ENCODE measurements around the gene ZNF626. TPM values are rescaled to one million over a fixed set of nuclear protein-coding genes. Genes with fewer than 3 reads are reported as not detected.
"Not testable (repeated sequence)": the region's sequence is repeated elsewhere in the genome, so short reads cannot be mapped to it uniquely, and the experiment has no call there.

Gene ZNF626
- 13.0 and 13.5 TPM in 2 replicates for total RNA-seq (2014; rRNA removed; shearing (Covaris generic))

DNA sequence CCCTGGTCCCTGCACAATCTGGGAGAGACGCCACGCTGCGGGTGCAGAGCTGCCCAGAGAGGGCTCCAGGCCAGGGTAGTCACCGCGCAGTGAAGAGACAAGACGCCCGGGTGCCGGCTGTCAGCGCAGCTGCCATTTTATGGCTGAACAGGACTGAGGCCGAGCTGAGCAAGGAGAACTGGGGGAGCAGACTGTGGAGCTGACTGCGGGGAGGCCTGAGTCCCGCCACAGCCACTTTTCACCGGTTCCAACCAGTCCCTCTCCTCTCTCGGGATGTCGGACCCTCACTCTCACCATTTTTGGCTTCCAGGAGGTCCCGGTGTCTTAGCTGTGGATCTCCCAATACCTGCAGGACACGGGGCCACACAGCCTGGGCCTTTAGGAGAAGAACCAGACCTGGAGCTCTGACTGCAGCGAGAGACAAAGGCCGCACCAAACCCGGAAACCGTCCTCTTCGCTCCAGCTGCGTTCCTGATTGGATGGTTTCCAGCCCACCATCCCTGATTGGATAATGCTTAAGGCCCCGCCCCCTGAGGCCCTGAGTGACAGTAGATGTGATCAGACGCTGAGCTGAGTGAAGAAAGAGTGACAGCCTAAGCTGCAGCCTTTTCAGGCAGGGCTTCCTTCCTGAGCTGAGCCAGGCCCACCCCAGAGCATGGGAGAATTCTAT, at the start of gene ZNF626:
TSS of gene ZNF626 (minus strand) at position 422 of the 670 bp plus-strand sequence. CDS start at position 297, 125 bp downstream.
- Histone ChIP-seq H3K9me3 (replicated peaks) (no peaks in the 10 kb centered on the region; the same call in none of the 2 replicates), H3K4me1 (no peaks in the 10 kb centered on the region), H3K36me3 (peaks cover 33% of the 10 kb centered on the region), H3K4me3 (peak within 1 kb of the TSS; percentile 84), H3K27ac (peak within 1 kb of the TSS; percentile 80), H3K27me3 (no peaks in the 10 kb centered on the region)
- DNase-seq, result peak; percentile 95 to 98

DNA sequence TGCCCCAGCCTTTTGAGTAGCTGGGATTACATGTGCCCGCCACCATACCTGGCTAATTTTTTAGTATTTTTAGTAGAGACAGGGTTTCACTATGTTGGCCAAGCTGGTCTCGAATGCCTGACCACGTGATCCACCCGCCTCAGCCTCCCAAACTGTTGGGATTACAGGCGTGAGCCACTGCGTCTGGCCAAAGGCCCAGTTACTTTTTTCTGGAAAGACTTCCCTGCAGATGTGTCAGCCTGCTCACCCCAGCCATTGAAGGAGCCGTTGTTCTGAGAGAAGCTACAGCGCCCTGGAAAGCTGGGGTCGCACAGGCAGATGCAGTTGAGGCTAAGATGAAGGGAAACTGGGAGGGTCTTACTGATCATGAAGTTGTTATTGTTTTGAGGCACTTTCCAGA, 7.9 kb upstream of the ZNF626 start:
- Histone ChIP-seq H3K9me3 (replicated peaks) (no peaks in the 10 kb centered on the region), H3K27me3 (no peaks in the 10 kb centered on the region), H3K4me3 (no peak overlapping the region), H3K27ac (no peak overlapping the region), H3K4me1 (no peaks in the 10 kb centered on the region), H3K36me3 (no peaks in the 10 kb centered on the region)
- no peak for DNase-seq

DNA sequence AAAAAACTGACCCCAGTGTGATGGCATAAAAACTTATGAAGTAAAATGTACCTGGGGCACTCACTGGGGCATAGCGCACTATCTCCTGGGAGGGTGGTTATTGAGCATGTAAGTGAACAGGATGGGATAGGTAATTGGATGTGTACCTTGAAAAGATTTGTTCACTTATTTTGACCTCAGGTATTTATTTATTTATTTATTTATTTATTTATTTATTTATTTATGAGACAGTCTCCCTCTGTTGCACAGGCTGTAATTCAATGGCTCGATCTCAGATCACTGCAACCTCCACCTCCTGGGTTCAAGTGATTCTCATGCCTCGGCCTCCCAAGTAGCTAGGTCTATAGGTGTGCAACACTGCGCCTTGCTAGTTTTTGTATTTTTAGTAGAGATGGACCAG, 5.9 kb upstream of the ZNF626 start:
- Histone ChIP-seq H3K4me3 (no peak overlapping the region), H3K4me1 (no peaks in the 10 kb centered on the region), H3K27me3 (no peaks in the 10 kb centered on the region), H3K36me3 (no peaks in the 10 kb centered on the region), H3K27ac (no peak overlapping the region), H3K9me3 (replicated peaks) (no peaks in the 10 kb centered on the region)
- no peak for DNase-seq

DNA sequence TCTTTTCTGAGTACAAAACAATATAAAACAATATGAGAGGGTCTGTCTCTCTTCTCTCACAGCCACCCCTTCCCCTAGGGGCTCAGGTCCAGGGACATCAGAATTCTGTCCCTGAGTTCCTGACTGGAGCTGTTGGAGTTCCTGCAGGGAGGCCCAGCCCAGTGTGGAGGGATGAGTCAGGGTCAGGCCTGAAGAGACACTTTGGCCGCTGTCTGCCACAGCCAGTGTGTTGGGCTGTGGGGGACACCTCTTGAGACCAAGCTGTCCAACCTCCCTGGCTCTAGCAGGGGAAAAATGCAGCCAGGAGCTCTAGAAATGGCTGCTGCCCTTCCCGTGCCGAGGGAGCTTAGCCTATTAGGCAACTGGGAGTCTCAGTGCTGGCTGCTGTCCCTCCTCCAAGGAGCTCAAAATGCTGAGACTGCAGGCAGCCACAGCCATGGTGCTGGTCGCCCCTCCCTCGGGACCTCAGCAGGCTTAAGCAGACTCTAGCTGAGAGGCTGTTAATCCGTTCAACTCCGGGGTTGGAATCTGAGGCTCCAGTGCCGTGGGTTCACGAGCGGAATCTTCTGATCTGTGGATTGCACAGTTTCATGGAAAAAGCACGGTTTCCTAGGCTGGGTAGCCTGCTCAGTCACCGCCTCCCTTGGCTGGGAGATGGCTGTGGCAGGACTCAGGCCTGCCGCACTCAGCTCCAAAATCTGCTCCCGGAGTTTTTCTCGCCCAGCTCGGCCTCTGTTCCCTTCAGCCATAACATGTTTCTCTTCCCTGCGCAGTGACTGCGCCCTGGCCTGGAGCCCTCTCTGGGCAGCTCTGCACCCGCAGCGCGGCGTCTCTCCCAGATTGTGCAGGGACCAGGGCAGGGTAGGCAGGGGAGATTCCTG, 3.8 kb upstream of the ZNF626 start:
- Histone ChIP-seq H3K27ac (no peak overlapping the region), H3K4me3 (peak overlapping the region; percentile 49), H3K27me3 (no peaks in the 10 kb centered on the region), H3K36me3 (peaks cover 4% of the 10 kb centered on the region), H3K9me3 (replicated peaks) (no peaks in the 10 kb centered on the region; the same call in 1 of the 2 replicates), H3K4me1 (no peaks in the 10 kb centered on the region)
- DNase-seq, result peak; percentile 43 to 58

DNA sequence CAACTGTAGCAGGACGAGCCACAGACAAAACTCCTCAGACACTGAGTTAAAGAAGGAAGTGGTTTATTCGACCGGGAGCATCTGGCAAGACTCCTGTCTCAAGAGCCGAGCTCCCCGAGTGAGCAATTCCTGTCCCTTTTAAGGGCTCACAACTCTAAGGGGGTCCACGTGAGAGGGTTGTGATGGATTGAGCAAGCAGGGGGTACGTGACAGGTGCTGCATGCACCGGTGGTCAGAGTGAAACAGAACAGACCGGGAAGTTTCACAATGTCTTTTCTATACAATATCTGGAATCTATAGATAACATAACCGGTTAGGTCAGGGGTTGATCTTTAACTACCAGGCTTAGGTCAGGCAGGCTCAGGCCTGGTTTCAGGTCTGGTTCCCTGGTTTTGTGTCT, 3.1 kb upstream of the ZNF626 start:
- not testable (repeated sequence) for DNase-seq; H3K27me3 ChIP-seq; H3K27ac ChIP-seq; H3K4me3 ChIP-seq; H3K9me3 ChIP-seq (replicated peaks); H3K4me1 ChIP-seq
- H3K36me3 ChIP-seq, result peaks cover 11% of the 10 kb centered on the region

DNA sequence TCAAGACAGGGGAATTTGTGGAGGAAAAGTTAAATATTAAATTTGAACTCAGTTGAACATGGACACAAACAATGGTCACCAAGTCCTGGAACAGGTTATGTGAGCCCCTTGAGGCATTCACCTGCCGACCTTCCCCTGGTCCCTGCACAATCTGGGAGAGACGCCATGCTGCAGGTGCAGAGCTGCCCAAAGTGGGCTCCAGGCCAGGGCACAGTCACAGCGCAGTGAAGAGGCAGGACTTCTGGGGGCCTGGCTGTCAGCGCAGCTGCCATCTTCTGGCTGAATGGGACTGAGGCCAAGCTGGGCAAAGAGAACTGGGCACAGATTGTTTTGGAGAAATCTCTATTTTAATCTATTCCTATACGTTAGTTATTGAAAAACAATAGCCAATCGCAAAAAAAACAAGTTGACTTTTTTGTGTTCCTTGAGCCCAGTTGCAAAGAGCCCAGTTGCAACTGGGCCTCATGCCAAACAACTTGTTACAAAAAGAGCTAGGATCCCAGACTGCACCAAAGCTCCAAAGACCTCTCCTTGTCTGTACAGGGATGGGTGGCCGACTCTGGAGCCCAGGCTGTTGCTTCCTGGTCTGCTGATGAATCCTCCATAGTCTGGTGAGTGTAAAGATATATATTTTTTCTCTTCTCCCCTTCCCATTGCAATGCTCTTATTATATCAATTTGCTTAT, 1.2 kb upstream of the ZNF626 start:
- no peaks in the 10 kb centered on the region; the same call in 1 of the 2 replicates for H3K9me3 ChIP-seq (replicated peaks)
- no peaks in the 10 kb centered on the region for H3K27me3 ChIP-seq
- no peak overlapping the region for H3K4me3 ChIP-seq
- H3K27ac ChIP-seq, result no peak overlapping the region
- no peaks in the 10 kb centered on the region for H3K4me1 ChIP-seq
- peaks cover 26% of the 10 kb centered on the region for H3K36me3 ChIP-seq
- DNase-seq, result no peak

DNA sequence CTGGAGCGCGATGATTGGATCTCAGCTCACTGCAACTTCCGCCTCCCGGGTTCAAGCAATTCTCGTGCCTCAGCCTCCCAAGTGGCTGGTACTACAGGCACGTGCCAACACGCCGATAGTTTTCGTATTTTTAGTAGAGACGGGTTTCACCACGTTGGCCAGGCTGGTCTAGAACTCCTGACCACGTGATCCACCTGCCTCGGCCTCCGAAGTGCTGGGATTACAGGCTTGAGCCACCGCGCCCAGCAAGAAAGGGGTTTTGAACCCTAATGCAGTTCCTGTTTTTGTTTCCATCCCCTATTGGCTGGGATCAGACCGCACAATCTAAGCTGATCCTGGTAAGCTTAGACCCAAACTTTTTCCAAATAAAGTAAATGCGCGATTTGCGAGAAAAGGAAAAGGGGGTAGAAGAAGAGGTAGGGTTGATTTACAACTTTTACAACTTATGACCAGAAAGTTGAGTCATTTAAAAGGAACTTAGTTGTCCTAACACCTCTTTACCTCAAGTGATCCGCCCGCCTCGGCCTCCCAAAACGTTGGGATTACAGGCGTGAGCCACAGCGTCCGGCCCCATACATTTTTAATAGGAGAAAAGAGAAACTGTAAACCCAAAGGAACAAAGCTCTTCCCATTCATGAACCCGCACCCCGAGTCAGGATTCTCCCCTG, 764 bp downstream of the ZNF626 start:
- peaks cover 33% of the 10 kb centered on the region for H3K36me3 ChIP-seq
- DNase-seq, result no peak
- H3K27ac ChIP-seq, result peak overlapping the region; percentile 80
- H3K27me3 ChIP-seq, result no peaks in the 10 kb centered on the region
- H3K4me3 ChIP-seq, result peak overlapping the region; percentile 84
- H3K4me1 ChIP-seq, result no peaks in the 10 kb centered on the region
- no peaks in the 10 kb centered on the region; the same call in none of the 2 replicates for H3K9me3 ChIP-seq (replicated peaks)

DNA sequence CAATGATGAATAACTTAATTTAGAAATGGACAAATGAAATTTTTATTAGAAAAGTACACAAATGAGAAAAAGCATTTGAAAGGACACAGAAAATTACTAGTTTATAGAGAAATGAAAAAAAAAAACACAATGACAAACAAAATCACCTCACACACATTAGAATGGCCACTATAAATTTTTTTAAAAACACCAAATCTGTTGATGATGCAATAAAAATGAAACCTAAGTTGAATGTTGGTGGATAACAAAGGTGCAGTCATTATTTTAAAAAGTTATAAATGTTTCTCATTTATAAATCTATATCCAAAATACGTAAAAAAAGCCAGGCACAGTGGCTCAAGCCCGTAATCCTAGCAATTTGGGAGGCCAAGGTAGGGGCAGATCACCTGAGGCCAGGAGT, 20.8 kb downstream of the ZNF626 start:
- Histone ChIP-seq H3K27ac (no peak overlapping the region), H3K36me3 (peaks cover 31% of the 10 kb centered on the region), H3K4me3 (no peak overlapping the region), H3K27me3 (no peaks in the 10 kb centered on the region), H3K9me3 (replicated peaks) (peaks cover 8% of the 10 kb centered on the region), H3K4me1 (no peaks in the 10 kb centered on the region)
- DNase-seq, result no peak

DNA sequence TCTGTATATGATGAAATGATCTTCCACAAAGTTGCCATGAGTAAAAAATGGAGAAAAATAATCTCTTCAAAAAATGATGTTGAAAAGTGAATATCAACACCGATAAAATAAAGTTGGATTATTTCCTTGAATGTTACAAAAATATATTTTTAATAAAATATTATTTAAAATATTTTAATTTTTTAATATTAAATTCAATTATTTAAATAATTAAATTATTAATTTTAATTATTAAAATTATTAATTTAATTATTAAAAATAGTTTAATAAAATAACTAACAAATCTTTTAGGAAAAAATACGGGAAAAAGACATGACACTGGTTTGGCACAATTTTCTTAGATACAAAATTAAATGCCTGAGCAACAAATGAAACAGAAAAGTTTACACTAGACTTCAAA, 21.3 kb downstream of the ZNF626 start:
- peaks cover 8% of the 10 kb centered on the region for H3K9me3 ChIP-seq (replicated peaks)
- DNase-seq, result no peak
- H3K36me3 ChIP-seq, result peaks cover 32% of the 10 kb centered on the region
- H3K27me3 ChIP-seq, result no peaks in the 10 kb centered on the region
- H3K27ac ChIP-seq, result no peak overlapping the region
- no peak overlapping the region for H3K4me3 ChIP-seq
- H3K4me1 ChIP-seq, result no peaks in the 10 kb centered on the region

DNA sequence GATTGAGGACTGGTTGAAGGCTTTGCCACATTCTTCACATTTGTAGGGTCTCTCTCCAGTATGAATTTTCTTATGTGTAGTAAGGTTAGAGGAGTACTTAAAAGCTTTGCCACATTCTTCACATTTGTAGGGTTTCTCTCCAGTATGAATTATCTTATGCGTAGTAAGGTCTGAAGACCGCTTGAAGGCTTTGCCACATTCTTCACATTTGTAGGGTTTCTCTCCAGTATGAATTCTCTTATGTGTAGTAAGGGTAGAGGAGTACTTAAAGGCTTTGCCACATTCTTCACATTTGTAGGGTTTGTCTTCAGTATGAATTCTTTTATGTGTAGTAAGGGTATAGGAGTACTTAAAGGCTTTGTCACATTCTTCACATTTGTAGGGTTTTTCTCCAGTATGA, 36.8 kb downstream of the ZNF626 start:
- H3K27me3 ChIP-seq, DNase-seq, H3K4me1 ChIP-seq, H3K36me3 ChIP-seq, H3K4me3 ChIP-seq, H3K27ac ChIP-seq: not testable (repeated sequence)
- H3K9me3 ChIP-seq (replicated peaks), result peaks cover 10% of the 10 kb centered on the region

DNA sequence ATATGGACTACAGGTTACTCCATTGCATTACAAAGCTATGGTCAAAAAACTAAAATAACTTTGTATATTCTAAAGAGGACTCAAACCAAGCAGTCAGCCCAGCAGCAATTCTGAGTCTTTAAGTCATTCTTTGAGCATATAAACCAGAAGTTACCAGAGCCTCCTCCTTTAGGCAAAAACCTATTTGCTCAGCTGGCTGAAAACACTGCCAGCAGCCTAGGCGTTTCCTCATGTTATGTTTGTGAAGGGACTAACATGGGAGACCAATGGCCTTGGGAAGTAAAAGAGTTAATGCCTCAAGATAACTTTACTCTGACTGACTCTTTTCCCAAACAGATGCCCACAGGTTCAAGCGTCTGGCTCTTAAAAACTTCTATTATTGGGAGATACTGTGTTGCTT, 45.3 kb downstream of the ZNF626 start:
- Histone ChIP-seq H3K4me3 (no peak overlapping the region), H3K4me1 (no peaks in the 10 kb centered on the region), H3K27ac (no peak overlapping the region), H3K27me3 (no peaks in the 10 kb centered on the region), H3K36me3 (no peaks in the 10 kb centered on the region), H3K9me3 (replicated peaks) (no peaks in the 10 kb centered on the region)
- DNase-seq, result no peak

DNA sequence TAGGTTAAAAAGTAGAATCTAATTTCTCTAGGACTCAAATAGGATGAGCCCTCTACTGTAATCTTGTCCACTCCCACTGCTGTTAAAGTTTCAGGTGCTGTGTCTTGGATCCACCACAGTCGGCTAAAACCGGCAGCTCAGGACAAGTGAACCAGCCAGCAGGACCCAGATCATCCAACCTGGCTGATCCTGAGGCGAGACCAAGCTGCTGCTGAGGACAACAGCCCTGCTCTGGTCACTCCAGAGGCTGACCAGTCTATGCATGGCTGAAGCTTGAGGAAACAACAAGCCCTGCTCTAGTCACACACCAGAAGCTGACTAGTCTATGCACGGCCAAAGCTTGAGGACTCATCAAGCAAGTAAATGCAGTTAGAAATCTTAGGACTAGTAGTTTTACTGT, 46.4 kb downstream of the ZNF626 start:
- not testable (repeated sequence) for H3K4me3 ChIP-seq, H3K36me3 ChIP-seq

DNA sequence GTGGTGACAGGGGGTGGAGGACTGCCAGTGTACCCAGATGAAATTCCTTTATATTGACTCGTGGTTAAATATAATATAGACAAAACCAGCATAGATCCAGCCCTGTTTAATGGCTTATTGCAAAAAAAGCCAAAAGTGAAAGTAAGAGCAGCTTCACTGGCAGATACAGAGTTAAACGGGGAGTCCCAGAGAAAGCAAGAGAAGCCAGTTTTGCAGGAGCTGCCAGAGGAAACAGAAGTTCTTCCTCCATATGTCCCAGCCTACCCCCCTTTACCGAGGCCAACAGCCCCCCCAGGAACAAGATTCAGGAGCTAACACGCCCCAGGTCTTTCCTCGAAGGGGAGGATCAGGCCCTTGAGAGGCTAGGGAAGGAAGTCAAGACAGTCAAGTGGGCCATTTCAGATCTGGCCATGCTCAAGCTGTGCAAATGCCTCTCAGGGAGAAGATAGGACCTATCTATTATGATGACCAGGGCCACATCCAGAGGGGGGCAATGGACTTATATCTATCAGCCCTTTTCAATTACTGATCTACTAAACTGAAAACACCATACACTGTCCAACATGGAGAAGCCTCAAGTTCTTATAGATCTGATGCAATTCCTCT, 48.6 kb downstream of the ZNF626 start:
- H3K27me3 ChIP-seq, result no peaks in the 10 kb centered on the region
- H3K27ac ChIP-seq, result no peak overlapping the region
- H3K4me1 ChIP-seq, result no peaks in the 10 kb centered on the region
- H3K9me3 ChIP-seq (replicated peaks), result no peaks in the 10 kb centered on the region
- H3K4me3 ChIP-seq, result no peak overlapping the region
- no peak for DNase-seq
- no peaks in the 10 kb centered on the region for H3K36me3 ChIP-seq

More for the DNA sequence above, 46.4 kb downstream of the ZNF626 start:
- H3K27me3 ChIP-seq; DNase-seq; H3K4me1 ChIP-seq; H3K9me3 ChIP-seq (replicated peaks); H3K27ac ChIP-seq: not testable (repeated sequence)

DNA sequence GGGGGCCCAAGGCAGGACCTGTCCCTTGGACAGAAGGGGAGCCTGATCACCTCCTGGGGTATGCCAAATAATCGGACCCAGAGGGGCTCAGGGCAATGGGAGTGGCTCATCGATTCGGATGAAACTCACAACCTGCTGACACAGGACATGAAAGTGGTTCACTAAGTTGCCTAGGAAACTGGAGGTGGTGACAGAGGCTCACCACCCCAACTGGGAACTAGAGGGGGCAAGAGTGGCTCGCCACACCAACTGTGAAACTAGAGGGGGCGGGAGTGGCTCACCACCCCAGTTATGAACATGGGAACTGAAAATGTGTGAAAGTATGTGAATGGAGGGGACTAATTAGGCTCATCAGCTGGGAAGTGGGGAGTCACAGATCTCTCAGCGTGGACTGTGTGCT, 49.5 kb downstream of the ZNF626 start:
- H3K9me3 ChIP-seq (replicated peaks), result no peaks in the 10 kb centered on the region
- no peaks in the 10 kb centered on the region for H3K27me3 ChIP-seq
- no peak overlapping the region for H3K27ac ChIP-seq
- no peaks in the 10 kb centered on the region for H3K4me1 ChIP-seq
- no peaks in the 10 kb centered on the region for H3K36me3 ChIP-seq
- H3K4me3 ChIP-seq, result no peak overlapping the region
- DNase-seq, result no peak
